Measurements from ENCODE around the gene SMAP1. TPM values are rescaled to one million over a fixed set of nuclear protein-coding genes. Genes with fewer than 3 reads are reported as not detected.

Gene SMAP1
- total and polyA plus RNA-seq, 9 of the 15 experiments (the other 6 are each of a cell fraction or from before 2014, with no cell fraction given), result 11.4 to 26.4 (median 15.5) TPM

- TF ChIP-seq ZHX1 (conservative IDR thresholded peaks at IDR 0.05; ENCODE audit: low read length) (no peak), ESRRA (IDR thresholded peaks at IDR 0.05; ENCODE audit: borderline replicate concordance, low read depth) (no peak), SMC3 (conservative IDR thresholded peaks at IDR 0.05; ENCODE audit: insufficient read depth, low read depth, low read length) (no peak), ZNF134 (CRISPR knock-in tag; conservative IDR thresholded peaks at IDR 0.05) (no peak), SP2 (IDR thresholded peaks at IDR 0.05; ENCODE audit: extremely low read depth, low read depth, low read length, poor library complexity, severe bottlenecking) (no peak)
Observed at GRCh38 chr6:70900047-70900446, 232.4 kb downstream of the SMAP1 start (continued).

GRCh38 chr6:70901324-70901723 lies 233.6 kb downstream of the SMAP1 start:
- Histone ChIP-seq H3K4me3 (no peak overlapping the region), H3K4me2 (ENCODE audit: insufficient read depth, low read length) (no peak overlapping the region), H3K9ac (ENCODE audit: insufficient read depth in 1 of 2, low read depth in 2 of 2, low read length in 2 of 2) (no peak overlapping the region), H3K27me3 (ENCODE audit: control insufficient read depth in 2 of 2, insufficient read depth in 2 of 2, low read length in 2 of 2) (no peaks in the 10 kb centered on the region; a peak in 1 of 5 replicates), H3K79me2 (ENCODE audit: control insufficient read depth, insufficient read depth, low read length) (no peaks in the 10 kb centered on the region), H3K9me3 (replicated peaks; ENCODE audit: control insufficient read depth, insufficient read depth, low read depth, low read length) (no peaks in the 10 kb centered on the region), H3K27ac (ENCODE audit: extremely low read depth, low read depth, low read length) (no peak overlapping the region), H3K4me1 (replicated peaks in 1 of 2; ENCODE audit: control insufficient read depth in 2 of 2, insufficient read depth in 2 of 2, low read length in 2 of 2) (no peaks in the 10 kb centered on the region), H4K20me1 (replicated peaks; ENCODE audit: control insufficient read depth, insufficient read depth, low read length) (no peaks in the 10 kb centered on the region), H2AFZ (ENCODE audit: low read depth, low read length) (no peak overlapping the region), H3K9me1 (ENCODE audit: control insufficient read depth, insufficient read depth, low read length) (no peaks in the 10 kb centered on the region), H3K36me3 (ENCODE audit: control insufficient read depth, insufficient read depth, low read length) (no peaks in the 10 kb centered on the region)
- ChIA-PET POLR2A (no interaction called here), CTCF (ENCODE audit: low intra/inter-chr PET ratio) (no interaction called here)
- ATAC-seq (peak; percentile 23; the same call in 1 of the 3 replicates), DNase-seq (ENCODE audit: extremely low read depth in 1 of 4, low spot score in 3 of 4) (peak in 1 of 4 experiments; percentile 11), FAIRE-seq (no peak)
- TF ChIP-seq MBD1 (CRISPR knock-in tag; IDR thresholded peaks at IDR 0.05) (no peak), CTCF (IDR thresholded peaks at IDR 0.05 in 2 of 3, conservative IDR thresholded peaks at IDR 0.05 in 1 of 3; ENCODE audit: insufficient read depth in 2 of 3, low read depth in 1 of 3, low read length in 3 of 3) (peak in 1 of 3 experiments; percentile 45; a peak in 2 of 6 replicates)
- WGBS (ENCODE audit: insufficient coverage, low coverage, missing lambda C conversion rate), result 7% methylated on average over 3 of the region's 3 CpGs
- in situ Hi-C loops (cut with MboI), result no loop called here
- no TSS peak for BruUV-seq (replicated peaks)
- intact Hi-C loops (cut with micrococcal nuclease), result no loop called here

Data from K562 (cell line).